Measurements from ENCODE around the gene KLHL18. TPM values are rescaled to one million over a fixed set of nuclear protein-coding genes. Genes with fewer than 3 reads are reported as not detected.
"Not testable (repeated sequence)": the region's sequence is repeated elsewhere in the genome, so short reads cannot be mapped to it uniquely, and the experiment has no call there.

Gene KLHL18
- polyA plus RNA-seq, 1 experiment = 25.5 TPM

DNA sequence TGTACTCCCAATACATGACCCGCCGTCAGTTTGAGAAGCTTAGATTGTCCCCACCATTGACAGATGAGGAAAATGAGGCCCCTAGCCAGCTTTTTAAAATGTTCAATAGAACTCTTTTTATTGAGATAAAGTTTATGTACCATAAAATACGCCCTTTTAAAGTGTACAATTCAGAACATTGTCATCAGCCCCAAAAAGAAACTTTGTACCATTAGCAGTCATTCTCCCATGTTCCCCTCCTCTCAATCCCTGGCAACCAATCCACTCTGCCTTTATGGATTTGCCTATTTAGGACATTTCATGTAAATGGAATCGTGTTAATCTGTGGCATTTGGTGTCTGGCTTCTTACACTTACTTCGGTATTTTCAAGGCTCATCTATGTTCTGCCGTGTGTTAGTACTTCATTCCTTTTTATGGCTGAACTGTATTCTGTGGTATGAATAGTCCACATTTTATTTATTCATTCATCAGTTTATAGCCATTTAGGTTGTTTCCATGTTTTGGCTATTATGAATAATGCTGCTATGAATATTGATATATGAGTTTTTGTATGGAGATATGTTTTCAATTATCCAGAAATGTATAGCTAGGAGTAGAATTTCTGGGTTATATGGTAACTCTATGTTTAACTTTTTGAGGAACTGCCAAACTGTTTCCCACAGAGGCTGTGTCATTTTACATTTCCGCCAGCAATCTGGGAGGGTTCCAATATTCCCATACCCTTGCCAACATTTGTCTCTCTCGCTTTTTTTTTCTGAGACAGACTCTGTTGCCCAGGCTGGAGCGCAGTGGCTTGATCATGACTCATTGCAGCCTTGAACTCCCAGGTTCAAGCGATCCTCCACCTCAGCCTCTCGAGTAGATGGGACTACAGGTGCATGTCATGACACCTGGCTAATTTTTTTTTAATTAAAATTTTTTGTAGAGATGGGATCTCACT, 82.7 kb downstream of the KLHL18 start:
- TF ChIP-seq, protein P1, sequence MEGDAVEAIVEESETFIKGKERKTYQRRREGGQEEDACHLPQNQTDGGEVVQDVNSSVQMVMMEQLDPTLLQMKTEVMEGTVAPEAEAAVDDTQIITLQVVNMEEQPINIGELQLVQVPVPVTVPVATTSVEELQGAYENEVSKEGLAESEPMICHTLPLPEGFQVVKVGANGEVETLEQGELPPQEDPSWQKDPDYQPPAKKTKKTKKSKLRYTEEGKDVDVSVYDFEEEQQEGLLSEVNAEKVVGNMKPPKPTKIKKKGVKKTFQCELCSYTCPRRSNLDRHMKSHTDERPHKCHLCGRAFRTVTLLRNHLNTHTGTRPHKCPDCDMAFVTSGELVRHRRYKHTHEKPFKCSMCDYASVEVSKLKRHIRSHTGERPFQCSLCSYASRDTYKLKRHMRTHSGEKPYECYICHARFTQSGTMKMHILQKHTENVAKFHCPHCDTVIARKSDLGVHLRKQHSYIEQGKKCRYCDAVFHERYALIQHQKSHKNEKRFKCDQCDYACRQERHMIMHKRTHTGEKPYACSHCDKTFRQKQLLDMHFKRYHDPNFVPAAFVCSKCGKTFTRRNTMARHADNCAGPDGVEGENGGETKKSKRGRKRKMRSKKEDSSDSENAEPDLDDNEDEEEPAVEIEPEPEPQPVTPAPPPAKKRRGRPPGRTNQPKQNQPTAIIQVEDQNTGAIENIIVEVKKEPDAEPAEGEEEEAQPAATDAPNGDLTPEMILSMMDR (IDR thresholded peaks at IDR 0.05; ENCODE audit: insufficient read depth, low read depth, low read length) = no peak
- DNase-seq (ENCODE audit: low read depth) = peak; percentile 19
- POLR2A ChIA-PET = no interaction called here
- CTCF ChIA-PET = interaction anchor here (1.2 kb wide), 1 partner anchor 660 kb away, joined by 3 read pairs; no protein-coding TSS in a partner anchor
- H3K27me3 ChIP-seq (ENCODE audit: control insufficient read depth, insufficient read depth, low read length) = no peaks in the 10 kb centered on the region
- no peaks in the 10 kb centered on the region for H3K36me3 ChIP-seq (ENCODE audit: control insufficient read depth, insufficient read depth, low read length)
- H3K4me3 ChIP-seq (ENCODE audit: low read depth, low read length) = no peak overlapping the region

DNA sequence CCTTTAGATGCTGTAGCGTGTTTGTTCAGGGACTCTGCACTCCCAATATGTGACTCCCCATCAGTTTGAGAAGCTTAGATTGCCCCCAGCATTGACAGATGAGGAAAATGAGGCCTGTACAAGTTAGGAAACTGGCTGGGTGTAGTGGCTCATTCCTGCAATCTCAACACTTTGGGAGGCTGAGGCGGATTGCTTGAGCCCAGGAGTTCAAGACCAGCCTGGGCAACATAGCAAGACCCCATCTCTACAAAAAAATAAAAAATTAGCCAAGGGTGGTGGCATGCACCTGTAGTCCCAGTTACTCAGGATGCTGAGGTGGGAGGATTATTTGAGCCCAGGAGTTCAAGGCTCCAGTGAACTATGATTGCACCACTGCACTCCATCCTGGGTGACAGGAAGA, 84.1 kb downstream of the KLHL18 start:
- TF ChIP-seq, protein P1 (IDR thresholded peaks at IDR 0.05; ENCODE audit: insufficient read depth, low read depth, low read length) = no peak
- Histone ChIP-seq H3K4me3 (ENCODE audit: low read depth, low read length) (no peak overlapping the region), H3K36me3 (ENCODE audit: control insufficient read depth, insufficient read depth, low read length) (no peaks in the 10 kb centered on the region), H3K27me3 (ENCODE audit: control insufficient read depth, insufficient read depth, low read length) (no peaks in the 10 kb centered on the region)
- CTCF ChIA-PET = no interaction called here
- DNase-seq (ENCODE audit: low read depth) = no peak
- POLR2A ChIA-PET = interaction anchor here (0.7 kb wide), 1 partner anchor 33 kb away, joined by 4 read pairs; no protein-coding TSS in a partner anchor

DNA sequence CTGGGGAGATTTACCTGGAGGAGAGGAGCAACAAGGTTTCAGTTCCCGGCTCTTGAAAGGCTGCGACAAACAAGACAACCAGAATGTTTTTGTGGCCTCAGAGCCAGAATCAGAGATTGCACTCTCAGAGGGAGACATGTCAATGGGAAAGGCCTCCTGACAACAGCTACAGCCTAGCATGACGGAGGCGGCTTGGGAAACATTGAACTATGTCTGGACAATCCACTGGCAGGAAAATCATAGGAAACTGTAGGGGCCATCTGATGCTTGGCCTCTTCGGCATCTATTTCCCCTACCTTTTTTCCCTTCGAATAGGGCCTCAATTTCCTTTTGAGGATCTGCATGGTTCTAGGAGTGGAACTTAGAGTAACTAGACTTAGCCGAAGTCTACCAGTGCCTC, 84.9 kb downstream of the KLHL18 start:
- POLR2A ChIA-PET = no interaction called here
- TF ChIP-seq, protein P1 (IDR thresholded peaks at IDR 0.05; ENCODE audit: insufficient read depth, low read depth, low read length) = no peak
- Histone ChIP-seq H3K27me3 (ENCODE audit: control insufficient read depth, insufficient read depth, low read length) (no peaks in the 10 kb centered on the region; the same call in 1 of the 2 replicates), H3K4me3 (ENCODE audit: low read depth, low read length) (no peak overlapping the region), H3K36me3 (ENCODE audit: control insufficient read depth, insufficient read depth, low read length) (no peaks in the 10 kb centered on the region)
- no peak for DNase-seq (ENCODE audit: low read depth)
- CTCF ChIA-PET = no interaction called here

DNA sequence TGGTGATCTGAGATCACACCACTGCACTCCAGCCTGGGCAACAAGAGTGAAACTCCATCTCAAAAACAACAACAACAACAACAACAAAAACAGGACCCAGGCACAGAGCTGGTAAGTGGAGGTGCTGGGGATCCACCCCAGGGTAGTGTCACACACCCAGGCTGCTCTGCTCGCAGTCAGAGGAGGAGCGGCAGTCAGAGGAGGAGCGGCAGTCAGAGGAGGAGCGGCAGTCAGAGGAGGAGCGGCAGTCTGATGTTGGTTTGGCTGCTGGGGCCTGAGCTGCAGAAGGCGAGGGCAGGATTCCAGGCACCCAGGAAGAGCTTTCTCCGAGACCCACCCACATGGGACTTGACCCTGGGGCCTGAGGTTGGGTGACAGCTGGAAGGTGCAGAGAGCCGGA, 87.3 kb downstream of the KLHL18 start:
- H3K4me3 ChIP-seq (ENCODE audit: low read depth, low read length); POLR2A ChIA-PET; H3K27me3 ChIP-seq (ENCODE audit: control insufficient read depth, insufficient read depth, low read length); DNase-seq (ENCODE audit: low read depth); H3K36me3 ChIP-seq (ENCODE audit: control insufficient read depth, insufficient read depth, low read length): not testable (repeated sequence)
- CTCF ChIA-PET = interaction anchor here (0.6 to 1.4 kb wide), 5 partner anchors 11 to 667 kb away, joined by 3 to 7 read pairs (median 3); no protein-coding TSS in a partner anchor

DNA sequence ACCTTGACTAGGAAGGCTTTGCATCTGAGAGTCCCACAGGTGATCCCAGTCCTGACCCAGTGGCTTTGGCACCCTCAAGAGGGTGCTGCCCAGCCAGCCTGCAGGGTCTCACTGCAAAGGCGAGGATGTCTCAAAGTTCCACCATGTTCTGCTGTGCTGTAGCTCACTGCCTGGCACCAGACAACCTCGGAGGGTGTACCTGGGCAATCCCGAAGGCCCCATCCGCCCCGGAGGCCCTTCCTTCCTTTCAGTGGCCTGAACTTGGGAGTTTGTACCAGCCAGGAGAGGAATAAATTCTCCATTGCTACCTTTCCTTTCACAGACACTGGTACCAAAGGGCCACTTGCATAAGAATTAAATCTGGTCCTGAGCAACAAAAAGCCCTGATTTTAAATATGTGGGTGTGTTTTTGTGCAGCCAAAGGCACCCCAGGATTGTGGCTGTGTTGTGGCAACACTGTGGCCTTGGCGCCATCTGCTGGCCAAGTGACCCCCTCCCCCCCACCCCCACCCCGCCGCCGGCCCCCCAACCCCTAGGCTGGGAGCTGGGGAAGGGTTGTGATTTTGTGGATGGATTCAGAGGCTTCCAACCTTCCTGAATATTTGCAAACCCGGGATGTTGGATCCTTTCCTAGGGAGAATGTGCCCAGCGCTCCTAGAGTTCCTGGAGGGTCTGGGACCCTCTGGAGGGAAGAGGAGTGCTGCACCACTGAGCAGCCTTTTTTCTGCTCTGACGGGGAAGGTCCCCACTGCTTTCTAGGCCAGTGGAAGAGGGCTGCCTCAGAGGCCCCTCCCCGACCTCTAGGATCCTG, 88.3 kb downstream of the KLHL18 start:
- CTCF ChIA-PET = interaction anchor here (0.5 to 1.2 kb wide), 3 partner anchors 10 to 165 kb away, joined by 3 read pairs; no protein-coding TSS in a partner anchor
- no peaks in the 10 kb centered on the region; the same call in 1 of the 2 replicates for H3K27me3 ChIP-seq (ENCODE audit: control insufficient read depth, insufficient read depth, low read length)
- H3K4me3 ChIP-seq (ENCODE audit: low read depth, low read length) = no peak overlapping the region
- TF ChIP-seq, protein P1 (IDR thresholded peaks at IDR 0.05; ENCODE audit: insufficient read depth, low read depth, low read length) = peak; percentile 37; the same call in 1 of the 2 replicates
- no peaks in the 10 kb centered on the region for H3K36me3 ChIP-seq (ENCODE audit: control insufficient read depth, insufficient read depth, low read length)
- POLR2A ChIA-PET = no interaction called here
- no peak for DNase-seq (ENCODE audit: low read depth)

Data from BJ (cell line).